ENCODE measurements around the gene LAD1.

LAD1 gene

GRCh38 chr1:201429736-201430501 lies 30.8 kb upstream of the LAD1 start:
- H3K4me1 ChIP-seq (ENCODE audit: control insufficient read depth, insufficient read depth, low read length) = no peaks in the 10 kb centered on the region

DNA sequence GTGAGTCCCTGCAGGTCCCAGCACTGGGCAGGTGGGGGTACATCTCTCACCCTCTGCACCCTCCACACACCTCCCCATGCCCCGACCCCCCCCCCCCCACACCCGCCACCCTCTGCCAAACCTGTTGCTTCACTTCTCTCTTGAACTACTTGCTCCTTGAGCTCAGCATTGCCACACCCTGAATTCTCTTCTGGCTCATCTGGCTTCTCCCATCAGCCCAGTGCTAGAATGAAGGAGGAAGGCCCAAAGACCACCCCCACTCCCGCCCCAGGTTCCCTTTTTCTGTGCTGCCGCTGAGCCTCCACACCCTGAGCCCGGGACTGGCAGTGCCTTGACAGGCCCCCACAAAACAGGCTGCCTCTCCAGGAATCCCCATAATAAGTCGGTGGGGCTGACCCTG lies 28.8 kb upstream of the LAD1 start:
- H3K9me3 ChIP-seq (ENCODE audit: control insufficient read depth, insufficient read depth, low read length) = no peaks in the 10 kb centered on the region
- H3K36me3 ChIP-seq (ENCODE audit: control insufficient read depth, insufficient read depth, low read length) = no peaks in the 10 kb centered on the region
- no peak overlapping the region for H3K27ac ChIP-seq (ENCODE audit: low read depth, low read length)
- no peak overlapping the region for H3K4me3 ChIP-seq (ENCODE audit: low read depth, low read length)
- H3K9ac ChIP-seq (ENCODE audit: low read depth, low read length) = no peak overlapping the region
- no peaks in the 10 kb centered on the region for H3K27me3 ChIP-seq (ENCODE audit: control insufficient read depth, insufficient read depth, low read length)
- H3K4me1 ChIP-seq (ENCODE audit: control insufficient read depth, insufficient read depth, low read length) = no peaks in the 10 kb centered on the region

More at GRCh38 chr1:201429736-201430501, 30.8 kb upstream of the LAD1 start:
- Histone ChIP-seq H3K27ac (ENCODE audit: low read depth, low read length) (no peak overlapping the region), H3K9me3 (ENCODE audit: control insufficient read depth, insufficient read depth, low read length) (no peaks in the 10 kb centered on the region), H3K36me3 (ENCODE audit: control insufficient read depth, insufficient read depth, low read length) (no peaks in the 10 kb centered on the region), H3K27me3 (ENCODE audit: control insufficient read depth, insufficient read depth, low read length) (no peaks in the 10 kb centered on the region), H3K9ac (ENCODE audit: low read depth, low read length) (no peak overlapping the region), H3K4me3 (ENCODE audit: low read depth, low read length) (no peak overlapping the region)

- H3K27me3 ChIP-seq (ENCODE audit: control insufficient read depth, insufficient read depth, low read length) = no peaks in the 10 kb centered on the region
- H3K4me1 ChIP-seq (ENCODE audit: control insufficient read depth, insufficient read depth, low read length) = no peaks in the 10 kb centered on the region
- no peaks in the 10 kb centered on the region for H3K9me3 ChIP-seq (ENCODE audit: control insufficient read depth, insufficient read depth, low read length)
- H3K36me3 ChIP-seq (ENCODE audit: control insufficient read depth, insufficient read depth, low read length) = no peaks in the 10 kb centered on the region
- H3K27ac ChIP-seq (ENCODE audit: low read depth, low read length) = no peak overlapping the region
- no peak overlapping the region for H3K9ac ChIP-seq (ENCODE audit: low read depth, low read length)
- no peak overlapping the region for H3K4me3 ChIP-seq (ENCODE audit: low read depth, low read length)
Observed at GRCh38 chr1:201426479-201427310, 27.6 kb upstream of the LAD1 start.

GRCh38 chr1:201424146-201424545 lies 25.0 kb upstream of the LAD1 start:
- H3K27me3 ChIP-seq (ENCODE audit: control insufficient read depth, insufficient read depth, low read length) = no peaks in the 10 kb centered on the region
- peaks cover 8% of the 10 kb centered on the region; the same call in 1 of the 2 replicates for H3K4me1 ChIP-seq (ENCODE audit: control insufficient read depth, insufficient read depth, low read length)
- no peak overlapping the region for H3K27ac ChIP-seq (ENCODE audit: low read depth, low read length)
- H3K9me3 ChIP-seq (ENCODE audit: control insufficient read depth, insufficient read depth, low read length) = no peaks in the 10 kb centered on the region
- no peaks in the 10 kb centered on the region for H3K36me3 ChIP-seq (ENCODE audit: control insufficient read depth, insufficient read depth, low read length)
- no peak overlapping the region for H3K9ac ChIP-seq (ENCODE audit: low read depth, low read length)
- H3K4me3 ChIP-seq (ENCODE audit: low read depth, low read length) = no peak overlapping the region

DNA sequence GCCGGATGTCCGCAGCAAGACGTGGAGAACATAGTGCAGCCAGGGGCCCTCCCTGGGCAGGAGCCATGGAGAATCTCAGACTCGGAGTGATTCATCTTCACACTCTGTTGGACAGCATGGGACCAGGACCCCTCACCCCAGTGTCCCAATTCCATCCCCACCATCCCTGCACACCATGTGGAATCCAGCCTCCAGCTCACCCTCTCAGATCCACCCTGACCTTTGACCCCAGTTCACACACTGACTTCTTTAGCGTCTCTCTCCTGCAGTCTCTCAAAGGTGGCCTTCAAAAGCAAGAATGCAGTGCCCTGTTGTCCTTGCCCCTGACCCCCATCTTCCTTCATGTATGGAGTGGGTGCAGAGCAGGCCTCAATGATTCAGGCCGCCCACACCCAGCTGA lies 24.5 kb upstream of the LAD1 start:
- Histone ChIP-seq H3K9me3 (ENCODE audit: control insufficient read depth, insufficient read depth, low read length) (no peaks in the 10 kb centered on the region), H3K27ac (ENCODE audit: low read depth, low read length) (no peak overlapping the region), H3K4me3 (ENCODE audit: low read depth, low read length) (no peak overlapping the region), H3K4me1 (ENCODE audit: control insufficient read depth, insufficient read depth, low read length) (peaks cover 8% of the 10 kb centered on the region; the same call in 1 of the 2 replicates), H3K27me3 (ENCODE audit: control insufficient read depth, insufficient read depth, low read length) (no peaks in the 10 kb centered on the region), H3K9ac (ENCODE audit: low read depth, low read length) (no peak overlapping the region), H3K36me3 (ENCODE audit: control insufficient read depth, insufficient read depth, low read length) (no peaks in the 10 kb centered on the region)

DNA sequence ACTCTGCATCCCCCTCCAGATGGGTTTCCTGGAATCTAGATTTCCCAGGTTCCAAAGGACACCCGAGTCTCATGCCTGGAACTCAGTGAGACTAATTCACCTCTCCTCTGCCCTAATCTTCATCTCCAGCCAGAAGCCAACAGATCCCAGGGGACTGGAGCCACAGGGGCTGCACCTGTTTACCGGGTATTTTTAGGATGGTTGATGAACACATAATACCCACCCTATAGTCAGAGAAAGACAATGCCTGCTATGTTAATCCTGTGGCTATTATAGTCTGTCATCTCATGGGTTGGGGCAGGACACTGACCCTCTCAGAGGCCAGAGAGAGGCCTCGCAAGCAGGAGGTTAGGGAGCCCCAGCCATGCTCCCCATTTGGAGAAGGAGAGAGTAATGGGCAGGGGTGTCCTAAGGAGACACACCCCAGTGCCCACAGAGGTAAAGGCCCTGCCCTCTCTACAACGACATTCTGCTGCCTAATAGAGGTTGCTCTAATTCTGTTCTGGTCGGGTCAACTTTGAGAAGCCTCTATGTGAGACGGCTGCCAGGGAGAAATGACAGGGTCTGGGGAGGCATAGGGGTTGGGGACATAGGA lies 23.4 kb upstream of the LAD1 start:
- peaks cover 8% of the 10 kb centered on the region; the same call in 1 of the 2 replicates for H3K4me1 ChIP-seq (ENCODE audit: control insufficient read depth, insufficient read depth, low read length)
- no peak overlapping the region for H3K27ac ChIP-seq (ENCODE audit: low read depth, low read length)
- no peak overlapping the region for H3K4me3 ChIP-seq (ENCODE audit: low read depth, low read length)
- no peaks in the 10 kb centered on the region for H3K9me3 ChIP-seq (ENCODE audit: control insufficient read depth, insufficient read depth, low read length)
- no peaks in the 10 kb centered on the region for H3K36me3 ChIP-seq (ENCODE audit: control insufficient read depth, insufficient read depth, low read length)
- no peak overlapping the region for H3K9ac ChIP-seq (ENCODE audit: low read depth, low read length)
- H3K27me3 ChIP-seq (ENCODE audit: control insufficient read depth, insufficient read depth, low read length) = no peaks in the 10 kb centered on the region

DNA sequence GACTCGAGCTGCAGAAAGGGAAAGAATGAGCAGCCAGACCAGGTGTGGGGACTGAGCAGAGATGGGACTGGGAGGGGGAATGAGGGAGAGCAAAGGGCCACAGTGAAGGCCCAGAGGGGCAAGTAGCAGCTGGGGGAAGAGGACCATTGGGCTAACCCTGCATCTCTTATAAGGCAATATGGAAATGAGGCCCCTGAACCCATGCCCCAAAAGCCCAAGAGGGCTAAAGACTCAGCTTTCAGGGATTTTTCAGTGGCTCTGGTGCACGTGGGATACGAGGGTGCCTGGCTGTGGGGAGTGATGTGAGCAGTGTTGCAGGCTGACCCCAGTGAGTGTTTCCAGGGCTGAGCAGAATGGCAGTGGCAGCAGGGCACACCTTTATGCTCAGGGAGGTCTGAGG lies 22.9 kb upstream of the LAD1 start:
- Histone ChIP-seq H3K4me3 (ENCODE audit: low read depth, low read length) (no peak overlapping the region), H3K4me1 (ENCODE audit: control insufficient read depth, insufficient read depth, low read length) (peaks cover 8% of the 10 kb centered on the region; the same call in 1 of the 2 replicates), H3K9ac (ENCODE audit: low read depth, low read length) (no peak overlapping the region), H3K27me3 (ENCODE audit: control insufficient read depth, insufficient read depth, low read length) (no peaks in the 10 kb centered on the region), H3K36me3 (ENCODE audit: control insufficient read depth, insufficient read depth, low read length) (no peaks in the 10 kb centered on the region), H3K27ac (ENCODE audit: low read depth, low read length) (no peak overlapping the region), H3K9me3 (ENCODE audit: control insufficient read depth, insufficient read depth, low read length) (no peaks in the 10 kb centered on the region)

GRCh38 chr1:201421041-201421440 lies 21.9 kb upstream of the LAD1 start:
- Histone ChIP-seq H3K27ac (ENCODE audit: low read depth, low read length) (no peak overlapping the region), H3K27me3 (ENCODE audit: control insufficient read depth, insufficient read depth, low read length) (no peaks in the 10 kb centered on the region), H3K9ac (ENCODE audit: low read depth, low read length) (no peak overlapping the region), H3K36me3 (ENCODE audit: control insufficient read depth, insufficient read depth, low read length) (no peaks in the 10 kb centered on the region), H3K4me1 (ENCODE audit: control insufficient read depth, insufficient read depth, low read length) (peaks cover 8% of the 10 kb centered on the region; the same call in 1 of the 2 replicates), H3K9me3 (ENCODE audit: control insufficient read depth, insufficient read depth, low read length) (no peaks in the 10 kb centered on the region), H3K4me3 (ENCODE audit: low read depth, low read length) (no peak overlapping the region)

DNA sequence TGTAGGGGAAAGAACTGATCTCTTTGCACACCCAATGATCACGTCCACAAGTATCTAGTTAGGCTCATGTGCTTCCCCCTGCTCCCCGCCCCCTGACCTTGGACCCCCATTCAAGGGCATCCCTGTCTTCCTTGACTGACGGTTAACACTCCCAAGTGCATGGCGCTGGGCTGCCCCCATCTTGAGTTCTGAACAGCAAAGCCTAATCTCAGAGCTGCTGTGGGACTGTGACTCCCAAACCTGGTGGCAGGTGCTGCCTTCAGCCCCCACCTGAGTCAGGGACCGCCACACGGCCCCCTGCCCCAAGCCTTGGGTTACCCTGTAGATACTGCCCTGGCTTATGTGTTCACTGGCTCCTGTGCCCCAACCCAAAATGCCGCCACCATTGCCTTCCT lies 21.5 kb upstream of the LAD1 start:
- no peaks in the 10 kb centered on the region for H3K27me3 ChIP-seq (ENCODE audit: control insufficient read depth, insufficient read depth, low read length)
- no peak overlapping the region for H3K27ac ChIP-seq (ENCODE audit: low read depth, low read length)
- H3K36me3 ChIP-seq (ENCODE audit: control insufficient read depth, insufficient read depth, low read length) = no peaks in the 10 kb centered on the region
- peaks cover 8% of the 10 kb centered on the region; the same call in 1 of the 2 replicates for H3K4me1 ChIP-seq (ENCODE audit: control insufficient read depth, insufficient read depth, low read length)
- H3K9ac ChIP-seq (ENCODE audit: low read depth, low read length) = no peak overlapping the region
- H3K9me3 ChIP-seq (ENCODE audit: control insufficient read depth, insufficient read depth, low read length) = no peaks in the 10 kb centered on the region
- H3K4me3 ChIP-seq (ENCODE audit: low read depth, low read length) = no peak overlapping the region

DNA sequence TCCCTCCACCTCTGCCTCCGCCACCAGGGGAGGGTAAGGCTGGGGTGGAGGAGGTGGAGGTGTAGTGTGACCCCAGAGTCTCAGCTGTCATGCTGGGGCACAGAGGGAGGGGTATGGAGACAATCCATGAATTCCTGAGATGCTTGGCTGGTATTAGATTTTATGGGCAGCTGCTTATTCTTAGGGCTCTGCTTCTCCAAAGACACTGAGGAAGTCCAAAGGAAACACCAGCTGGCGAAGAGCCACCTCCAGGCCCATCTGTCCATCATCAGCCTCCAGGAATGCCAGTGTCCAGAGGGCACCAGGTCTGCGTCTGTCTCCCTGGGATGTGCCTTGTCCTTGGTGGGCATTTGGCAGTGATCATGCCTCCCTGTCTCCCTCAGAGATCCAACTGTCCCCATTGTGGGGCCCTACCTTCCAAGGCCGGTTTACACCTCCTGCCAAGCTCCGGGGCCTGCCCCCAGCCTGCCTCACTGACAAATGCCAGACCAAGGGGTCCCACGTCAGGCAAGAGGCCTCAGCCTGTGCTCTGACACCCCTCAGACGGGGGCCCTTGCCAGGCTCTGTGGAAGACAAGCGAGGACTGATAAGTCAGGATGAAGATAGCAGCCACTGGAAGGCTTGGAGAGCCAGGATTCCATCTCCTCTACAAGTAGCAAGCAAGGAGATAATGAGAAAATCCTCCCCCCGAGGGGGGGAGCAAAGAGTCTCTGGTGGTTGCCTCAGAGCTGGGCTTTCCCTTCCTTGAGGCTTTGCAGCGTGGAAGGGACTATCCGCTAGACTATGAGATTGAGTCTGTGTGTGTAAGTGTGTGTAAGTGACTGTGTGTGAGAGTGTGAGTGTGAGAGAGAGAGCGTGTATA lies 20.9 kb upstream of the LAD1 start:
- no peak overlapping the region for H3K9ac ChIP-seq (ENCODE audit: low read depth, low read length)
- peaks cover 8% of the 10 kb centered on the region; the same call in 1 of the 2 replicates for H3K4me1 ChIP-seq (ENCODE audit: control insufficient read depth, insufficient read depth, low read length)
- no peaks in the 10 kb centered on the region for H3K36me3 ChIP-seq (ENCODE audit: control insufficient read depth, insufficient read depth, low read length)
- no peaks in the 10 kb centered on the region for H3K27me3 ChIP-seq (ENCODE audit: control insufficient read depth, insufficient read depth, low read length)
- H3K4me3 ChIP-seq (ENCODE audit: low read depth, low read length) = no peak overlapping the region
- H3K9me3 ChIP-seq (ENCODE audit: control insufficient read depth, insufficient read depth, low read length) = no peaks in the 10 kb centered on the region
- no peak overlapping the region for H3K27ac ChIP-seq (ENCODE audit: low read depth, low read length)
